UCSD-AML1 (cell line): Measurements from ENCODE around the gene CAB39.
"Not testable (repeated sequence)": the region's sequence is repeated elsewhere in the genome, so short reads cannot be mapped to it uniquely, and the experiment has no call there.

Source experiments
- DNase-seq: peaks from one replicate; lab custom pipeline; 2025; ENCODE audit not compliant: unreplicated experiment; lab: John Stamatoyannopoulos, UW

Gene CAB39

GRCh38 chr2:230713331-230714135, 891 bp downstream of the CAB39 start:
- peak; percentile 46 for DNase-seq

GRCh38 chr2:230714136-230714480, 1.5 kb downstream of the CAB39 start:
- DNase-seq, result no peak

GRCh38 chr2:230715201-230715600, 2.6 kb downstream of the CAB39 start:
- no peak for DNase-seq

GRCh38 chr2:230716588-230716987, 3.9 kb downstream of the CAB39 start:
- no peak for DNase-seq

- DNase-seq, result no peak
Measured at GRCh38 chr2:230717600-230717999, 5.0 kb downstream of the CAB39 start.

GRCh38 chr2:230719340-230719739, 6.7 kb downstream of the CAB39 start:
- no peak for DNase-seq

GRCh38 chr2:230721712-230722111, 9.1 kb downstream of the CAB39 start:
- no peak for DNase-seq

GRCh38 chr2:230722207-230722885, 9.7 kb downstream of the CAB39 start:
- DNase-seq, result no peak

- no peak for DNase-seq
Measured at GRCh38 chr2:230723363-230723762, 10.7 kb downstream of the CAB39 start.

GRCh38 chr2:230724957-230725356, 12.3 kb downstream of the CAB39 start:
- not testable (repeated sequence) for DNase-seq

- no peak for DNase-seq
Measured at GRCh38 chr2:230731512-230731911, 18.9 kb downstream of the CAB39 start.

- DNase-seq, result no peak
Measured at GRCh38 chr2:230732914-230733401, 20.3 kb downstream of the CAB39 start.

GRCh38 chr2:230734247-230735175, 21.9 kb downstream of the CAB39 start:
- no peak for DNase-seq

GRCh38 chr2:230735884-230736283, 23.2 kb downstream of the CAB39 start:
- no peak for DNase-seq

GRCh38 chr2:230737300-230737699, 24.7 kb downstream of the CAB39 start:
- no peak for DNase-seq

- no peak for DNase-seq
Measured at GRCh38 chr2:230737791-230738226, 25.2 kb downstream of the CAB39 start.

- DNase-seq, result no peak
Measured at GRCh38 chr2:230738391-230738811, 25.8 kb downstream of the CAB39 start.

GRCh38 chr2:230738924-230739323, 26.3 kb downstream of the CAB39 start:
- no peak for DNase-seq

- no peak for DNase-seq
Measured at GRCh38 chr2:230739961-230740360, 27.3 kb downstream of the CAB39 start.

GRCh38 chr2:230742781-230743180, 30.1 kb downstream of the CAB39 start:
- DNase-seq, result no peak

GRCh38 chr2:230746213-230746612, 33.6 kb downstream of the CAB39 start:
- no peak for DNase-seq
